H1 (cell line): ENCODE results near the gene C12orf42. TPM values are rescaled to one million over a fixed set of nuclear protein-coding genes. Genes with fewer than 3 reads are reported as not detected.

ENCODE experiments used
- CTCF ChIA-PET: fragments of 300-600 bp; sonication (Branson Sonifier 250); formaldehyde crosslinking; loops from one replicate; lab custom pipeline; 2021; ENCODE audit not compliant: partially characterized antibody; lab: Charles Lee
- POLR2A ChIA-PET: fragments of 300-600 bp; sonication (Branson Sonifier 250); formaldehyde crosslinking; loops from one replicate; lab custom pipeline; 2021; ENCODE audit warnings: inconsistent platforms; ENCODE audit not compliant: partially characterized antibody; lab: Charles Lee
- DNase-seq, 2 experiments: peaks; one replicate each; pipeline versions ENCODE4 v3.0.0 to v3.0.0-alpha.2; 2010 to 2022; ENCODE audit warnings: low spot score in 2 of 2, low read depth in 1 of 2, mixed read lengths in 1 of 2
- FAIRE-seq: peaks from 2 replicates; lab custom pipeline; 2011; peaks lifted over from hg19 to GRCh38; lab: Jason Lieb, UNC
- H2AFZ ChIP-seq: 2 replicates; pipeline ENCODE4 v1.8.1; 2012; ENCODE audit warnings: low read length, inconsistent platforms
- H2AK5ac ChIP-seq: 2 replicates; pipeline ENCODE4 v1.6.1; 2013; ENCODE audit warnings: low read depth, low read length
- H2BK120ac ChIP-seq: replicated peaks from 2 replicates; pipeline ENCODE3; 2013; ENCODE audit warnings: low read depth, low read length, inconsistent platforms
- H2BK12ac ChIP-seq: 2 replicates; pipeline ENCODE4 v1.6.1; 2013; ENCODE audit warnings: low read depth, low read length
- H2BK15ac ChIP-seq: 2 replicates; pipeline ENCODE4 v1.6.1; 2013; ENCODE audit warnings: low read length
- H2BK20ac ChIP-seq: 2 replicates; pipeline ENCODE4 v1.6.1; 2013; ENCODE audit warnings: low read length
- H2BK5ac ChIP-seq: 2 replicates; pipeline ENCODE4 v1.6.1; 2013; ENCODE audit warnings: low read depth, low read length
- H3K14ac ChIP-seq: 2 replicates; pipeline ENCODE4 v1.6.1; 2013; ENCODE audit warnings: inconsistent platforms; ENCODE audit not compliant: insufficient read length
- H3K18ac ChIP-seq: 2 replicates; pipeline ENCODE4 v1.6.1; 2013; ENCODE audit warnings: low read length; ENCODE audit errors: extremely low read depth
- H3K23ac ChIP-seq: 2 replicates; pipeline ENCODE4 v1.6.1; 2013; ENCODE audit warnings: inconsistent platforms; ENCODE audit not compliant: insufficient read length
- H3K23me2 ChIP-seq: 2 replicates; pipeline ENCODE4 v1.6.1; 2013; ENCODE audit warnings: low read depth, low read length
- H3K27ac ChIP-seq: 2 replicates; pipeline ENCODE4 v1.6.1; 2011; ENCODE audit warnings: low read depth, low read length, inconsistent platforms
- H3K27me3 ChIP-seq, 4 experiments: replicated peaks in 1 of 4; 1 replicate in 1 of 4; 2 replicates in 3 of 4; pipeline versions ENCODE4 v1.6.1 to v1.8.1; 2011 to 2013; ENCODE audit warnings: low read length in 3 of 4, mild to moderate bottlenecking in 3 of 4, inconsistent platforms in 2 of 4, mixed read lengths in 2 of 4, moderate library complexity in 1 of 4; ENCODE audit not compliant: control insufficient read depth in 3 of 4, insufficient read depth in 3 of 4; ENCODE audit errors: extremely low read depth in 1 of 4
- H3K36me3 ChIP-seq, 4 experiments: 2 replicates each; pipeline versions ENCODE4 v1.6.1 to v1.8.1; 2011 to 2013; ENCODE audit warnings: mild to moderate bottlenecking in 4 of 4, low read length in 3 of 4, moderate library complexity in 2 of 4, control low read depth in 1 of 4, inconsistent platforms in 1 of 4; ENCODE audit not compliant: insufficient read depth in 4 of 4, control insufficient read depth in 2 of 4
- H3K4ac ChIP-seq: replicated peaks from 2 replicates; pipeline ENCODE3; 2013; ENCODE audit warnings: low read length, low read depth, mixed read lengths, inconsistent platforms; ENCODE audit not compliant: insufficient read length
- H3K4me1 ChIP-seq, 4 experiments: replicated peaks in 1 of 4; 1 replicate in 1 of 4; 2 replicates in 3 of 4; pipeline versions ENCODE4 v1.6.1 to v1.8.1; 2011 to 2013; ENCODE audit warnings: low read length in 3 of 4, inconsistent platforms in 2 of 4, mixed read lengths in 1 of 4; ENCODE audit not compliant: insufficient read depth in 4 of 4, control insufficient read depth in 3 of 4
- H3K4me2 ChIP-seq, 2 experiments: 2 replicates each; pipeline versions ENCODE4 v1.6.1 to v1.8.1; 2011 to 2013; ENCODE audit warnings: low read depth in 2 of 2, low read length in 2 of 2, control low read depth in 1 of 2, inconsistent platforms in 1 of 2, mild to moderate bottlenecking in 1 of 2; ENCODE audit not compliant: insufficient read depth in 1 of 2
- H3K4me3 ChIP-seq, 4 experiments: fragments of 200-600, 300-600 bp in 1 of 4; sonication (generic), shearing (Covaris generic), sonication (Bioruptor Twin) in 1 of 4; 2 replicates each; pipeline versions ENCODE4 v1.5.1 to v1.8.1; 2011 to 2016; ENCODE audit warnings: low read length in 4 of 4, low read depth in 3 of 4, control low read depth in 2 of 4, inconsistent platforms in 2 of 4, mild to moderate bottlenecking in 2 of 4, mixed read lengths in 1 of 4, moderate library complexity in 1 of 4; ENCODE audit not compliant: insufficient read depth in 2 of 4; ENCODE audit errors: extremely low read depth in 1 of 4
- H3K56ac ChIP-seq: replicated peaks from 2 replicates; pipeline ENCODE3; 2013; ENCODE audit warnings: low read depth, mild to moderate bottlenecking, mixed read lengths, low read length, inconsistent platforms; ENCODE audit not compliant: insufficient read length
- H3K79me1 ChIP-seq: 2 replicates; pipeline ENCODE4 v1.6.1; 2013; ENCODE audit warnings: low read depth, low read length, control low read depth
- H3K79me2 ChIP-seq, 2 experiments: 2 replicates each; pipeline versions ENCODE4 v1.6.1 to v1.8.1; 2012 to 2013; ENCODE audit warnings: low read length in 2 of 2, mild to moderate bottlenecking in 2 of 2, inconsistent platforms in 1 of 2; ENCODE audit not compliant: insufficient read depth in 2 of 2, control insufficient read depth in 1 of 2
- H3K9ac ChIP-seq, 4 experiments: replicated peaks in 1 of 4; 1 replicate in 1 of 4; 2 replicates in 3 of 4; pipeline versions ENCODE4 v1.6.1 to v1.8.1; 2011 to 2013; ENCODE audit warnings: low read depth in 3 of 4, low read length in 3 of 4, control low read depth in 2 of 4, mild to moderate bottlenecking in 2 of 4, moderate library complexity in 2 of 4, inconsistent platforms in 1 of 4; ENCODE audit errors: extremely low read depth in 1 of 4
- H3K9me3 ChIP-seq, 2 experiments: 2 replicates each; pipeline versions ENCODE4 v1.6.1 to v1.8.1; 2012 to 2013; ENCODE audit warnings: mild to moderate bottlenecking in 2 of 2, moderate library complexity in 2 of 2, control low read depth in 1 of 2, inconsistent platforms in 1 of 2, low read depth in 1 of 2, low read length in 1 of 2, mixed read lengths in 1 of 2; ENCODE audit not compliant: insufficient read depth in 2 of 2
- H4K20me1 ChIP-seq, 2 experiments: replicated peaks in 1 of 2; 2 replicates each; pipeline versions ENCODE3 to v1.8.1; 2011 to 2013; ENCODE audit warnings: inconsistent platforms in 2 of 2, low read length in 2 of 2, mild to moderate bottlenecking in 1 of 2; ENCODE audit not compliant: insufficient read depth in 2 of 2, control insufficient read depth in 1 of 2
- H4K5ac ChIP-seq: 2 replicates; pipeline ENCODE4 v1.6.1; 2013; ENCODE audit warnings: low read length, low read depth, mixed read lengths, inconsistent platforms; ENCODE audit not compliant: insufficient read length
- H4K8ac ChIP-seq: 2 replicates; pipeline ENCODE4 v1.8.0; 2013; ENCODE audit warnings: mild to moderate bottlenecking, moderate library complexity, low read length, inconsistent platforms; ENCODE audit not compliant: insufficient read depth; ENCODE audit errors: extremely low read depth
- H4K91ac ChIP-seq: replicated peaks from 2 replicates; pipeline ENCODE3; 2013; ENCODE audit warnings: low read length, mixed read lengths, inconsistent platforms; ENCODE audit not compliant: insufficient read length
- CHD2 ChIP-seq: IDR thresholded peaks from 2 replicates; pipeline ENCODE4 v1.6.1; 2012; ENCODE audit warnings: low read length, improper control_type of control experiment
- CTBP2 ChIP-seq: IDR thresholded peaks from 2 replicates; pipeline ENCODE4 v1.7.0; 2011; ENCODE audit warnings: borderline replicate concordance, mild to moderate bottlenecking, moderate library complexity, mixed read lengths, low read length; ENCODE audit not compliant: insufficient read depth, insufficient read length
- E2F6 ChIP-seq: IDR thresholded peaks from 2 replicates; pipeline ENCODE4 v1.6.1; 2012; ENCODE audit warnings: inconsistent platforms
- EGR1 ChIP-seq: IDR thresholded peaks from 2 replicates; pipeline ENCODE4 v1.6.1; 2011; ENCODE audit warnings: low read depth, low read length, borderline replicate concordance
- FOSL1 ChIP-seq: IDR thresholded peaks from 2 replicates; pipeline ENCODE4 v1.6.1; 2011; ENCODE audit warnings: mild to moderate bottlenecking, low read depth, low read length, moderate library complexity; ENCODE audit not compliant: insufficient read depth
- KDM1A ChIP-seq: fragments of 200-600, 300-600 bp; sonication (generic); IDR thresholded peaks from 2 replicates; pipeline ENCODE4 v1.7.1; 2016; ENCODE audit warnings: mild to moderate bottlenecking, low read length, borderline replicate concordance
- POLR2A ChIP-seq, 2 experiments: IDR thresholded peaks; 1 replicate in 1 of 2; 2 replicates in 1 of 2; pipeline ENCODE4 v1.6.1; 2011; ENCODE audit warnings: low read depth in 2 of 2, low read length in 2 of 2, mild to moderate bottlenecking in 2 of 2; ENCODE audit errors: control extremely low read depth in 1 of 2
- SAP30 ChIP-seq: fragments of 300-600 bp; sonication (generic); IDR thresholded peaks from 2 replicates; pipeline ENCODE4 v1.7.1; 2012; ENCODE audit warnings: low read length, moderate library complexity, mild to moderate bottlenecking, inconsistent platforms; ENCODE audit not compliant: insufficient read depth, insufficient replicate concordance
- SIRT6 ChIP-seq: IDR thresholded peaks from one replicate; pipeline ENCODE4 v1.7.1; 2012; ENCODE audit warnings: low read length, inconsistent platforms
- TBP ChIP-seq: IDR thresholded peaks from 2 replicates; pipeline ENCODE4 v1.6.1; 2011; ENCODE audit warnings: low read depth, low read length, improper control_type of control experiment
- TEAD4 ChIP-seq: IDR thresholded peaks from 2 replicates; pipeline ENCODE4 v1.6.1; 2012; ENCODE audit warnings: low read depth, low read length, inconsistent platforms, mixed read lengths
- WGBS, 2 experiments: shearing (Covaris generic) in 1 of 2; methylation state at CpG; one replicate each; pipeline versions ENCODE4 v1.1.6 to v1.1.7; 2013 to 2015; ENCODE audit warnings: low lambda C conversion rate in 2 of 2, mixed read lengths in 2 of 2, inconsistent platforms in 1 of 2, low coverage in 1 of 2, missing lambda C conversion rate in 1 of 2; ENCODE audit not compliant: insufficient replicate concordance in 2 of 2, insufficient coverage in 1 of 2, insufficient read length in 1 of 2; ENCODE audit errors: extremely low coverage in 1 of 2, missing lambda C conversion rate in 1 of 2; 5-methylcytosine and 5-hydroxymethylcytosine counted together
- polyA plus RNA-seq, 7 experiments: library from polyadenylated mRNA; depleted of rRNA in 3 of 7; stranded (reverse) in 5 of 7; unstranded in 2 of 7; fragments of >200 nt in 5 of 7; fragments of 200-250 nt in 2 of 7; gene quantifications; 1 replicate in 5 of 7; 2 replicates in 1 of 7; 4 replicates in 1 of 7; pipeline versions ENCODE4 v1.2.1 to v1.2.3, GENCODE V29; 2011 to 2013; ENCODE audit warnings: missing spikeins in 2 of 7, mixed read lengths in 2 of 7
- total RNA-seq: library from RNA; stranded (reverse); fragmentation: NEBNext Ultra II Directional; extraction: Animal tissue kit (Norgen Biotek cat#: 25700); gene quantifications from 2 replicates; pipeline ENCODE4 v1.2.1, GENCODE V29; 2021

Gene C12orf42
- total and polyA plus RNA-seq, 2 of the 8 experiments (the other 6 are each of a cell fraction or from before 2014, with no cell fraction given): 0.05 TPM; not detected in 1

- FAIRE-seq: no peak
- CTCF ChIA-PET: no interaction called here
Observed at GRCh38 chr12:103431387-103431786, 64.4 kb downstream of the C12orf42 start.

More at GRCh38 chr12:103431387-103431786, 64.4 kb downstream of the C12orf42 start:
- H3K9me3 ChIP-seq: 0 out of 4 replicates have a peak, but pooled peaks cover 0 to 9% of the 10 kb centered on the region in 2 experiments
- H3K4me1 ChIP-seq: no peaks in the 10 kb centered on the region
- no peak overlapping the region for H3K23ac ChIP-seq
- 90% methylated on average over 1 of the region's 1 CpG; no CpG with 5 or more reads in 1 of the 2 experiments for WGBS, 2 experiments
- H3K79me1 ChIP-seq: no peaks in the 10 kb centered on the region
- POLR2A ChIA-PET: no interaction called here
- no peak overlapping the region for H3K18ac ChIP-seq
- H3K79me2 ChIP-seq: no peaks in the 10 kb centered on the region
- no peak overlapping the region for H3K4me2 ChIP-seq
- no peak overlapping the region for H2BK20ac ChIP-seq
- H3K27ac ChIP-seq: no peak overlapping the region
- H4K5ac ChIP-seq: no peak overlapping the region
- H3K27me3 ChIP-seq: no peaks in the 10 kb centered on the region
- no peak overlapping the region for H2BK12ac ChIP-seq
- H3K14ac ChIP-seq: no peak overlapping the region
- no peaks in the 10 kb centered on the region for H3K23me2 ChIP-seq
- H3K9ac ChIP-seq: no peak overlapping the region
- no peak for TF ChIP-seq TEAD4
- TF ChIP-seq CHD2: no peak
- no peak for TF ChIP-seq EGR1
- TF ChIP-seq KDM1A: no peak
- TF ChIP-seq TBP: no peak
- no peak for TF ChIP-seq POLR2A (IDR thresholded peaks at IDR 0.05; ENCODE audit: control extremely low read depth in 1 of 2, low read depth in 2 of 2, low read length in 2 of 2)
- no peak for TF ChIP-seq FOSL1
- TF ChIP-seq SIRT6: no peak
- TF ChIP-seq E2F6: no peak
- TF ChIP-seq CTBP2: no peak
- no peak for TF ChIP-seq SAP30
- TF ChIP-seq, all 59 proteins: peak for 0
- Histone ChIP-seq H2BK15ac (no peak overlapping the region), H4K20me1 (no peaks in the 10 kb centered on the region), H3K4me3 (no peak overlapping the region), H2AFZ (no peak overlapping the region), H4K8ac (no peak overlapping the region), H3K4ac (no peak overlapping the region), H3K56ac (no peak overlapping the region), H2BK120ac (no peak overlapping the region), H2BK5ac (no peak overlapping the region), H2AK5ac (no peak overlapping the region), H3K36me3 (no peaks in the 10 kb centered on the region; a peak in 1 of 8 replicates), H4K91ac (no peak overlapping the region)
- DNase-seq: no peak
